AG09309 (cell line): ENCODE measurements around the gene ZNF341.

Experiments
- DNase-seq: peaks from one replicate; pipeline ENCODE4 v3.0.0-alpha.2; 2010; ENCODE audit warnings: low read depth
- H3K4me3 ChIP-seq: 2 replicates; pipeline ENCODE4 v1.5.1; 2011; ENCODE audit warnings: mild to moderate bottlenecking, low read depth, low read length, moderate library complexity; ENCODE audit not compliant: control insufficient read depth
- TF ChIP-seq, protein P1 (sequence below): IDR thresholded peaks from 2 replicates; pipeline ENCODE4 v1.5.1; 2011; ENCODE audit warnings: mild to moderate bottlenecking, low read depth, low read length, inconsistent platforms; ENCODE audit not compliant: insufficient read depth, control insufficient read depth; ENCODE audit errors: missing control alignments

Gene ZNF341

DNA sequence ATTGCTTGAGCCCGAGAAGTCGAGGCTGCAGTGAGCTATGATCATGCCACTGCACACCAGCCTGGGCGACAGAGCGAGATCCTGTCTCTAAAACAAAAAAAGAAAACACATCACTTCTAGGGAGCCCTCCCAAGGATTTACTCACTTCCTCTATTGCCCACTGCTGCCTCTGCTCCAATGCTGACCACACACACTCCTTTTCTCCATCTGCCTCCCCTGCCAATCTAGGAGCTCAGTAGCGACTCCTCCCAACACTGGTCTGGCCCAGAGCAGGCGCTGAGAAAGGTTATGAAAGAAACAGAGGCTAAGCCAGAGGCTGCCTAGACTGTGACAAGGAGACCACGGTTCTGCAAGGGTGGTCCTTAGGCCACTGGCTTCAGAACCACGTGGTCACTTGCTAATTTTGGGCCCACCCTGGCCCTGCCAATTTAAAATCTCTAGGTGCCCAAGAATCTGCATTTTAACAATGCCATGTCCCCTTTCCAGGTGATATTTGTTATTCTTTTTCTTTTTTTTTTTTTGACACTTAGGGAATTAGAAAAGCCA lies 44.4 kb upstream of the ZNF341 start:
- TF ChIP-seq, protein P1, sequence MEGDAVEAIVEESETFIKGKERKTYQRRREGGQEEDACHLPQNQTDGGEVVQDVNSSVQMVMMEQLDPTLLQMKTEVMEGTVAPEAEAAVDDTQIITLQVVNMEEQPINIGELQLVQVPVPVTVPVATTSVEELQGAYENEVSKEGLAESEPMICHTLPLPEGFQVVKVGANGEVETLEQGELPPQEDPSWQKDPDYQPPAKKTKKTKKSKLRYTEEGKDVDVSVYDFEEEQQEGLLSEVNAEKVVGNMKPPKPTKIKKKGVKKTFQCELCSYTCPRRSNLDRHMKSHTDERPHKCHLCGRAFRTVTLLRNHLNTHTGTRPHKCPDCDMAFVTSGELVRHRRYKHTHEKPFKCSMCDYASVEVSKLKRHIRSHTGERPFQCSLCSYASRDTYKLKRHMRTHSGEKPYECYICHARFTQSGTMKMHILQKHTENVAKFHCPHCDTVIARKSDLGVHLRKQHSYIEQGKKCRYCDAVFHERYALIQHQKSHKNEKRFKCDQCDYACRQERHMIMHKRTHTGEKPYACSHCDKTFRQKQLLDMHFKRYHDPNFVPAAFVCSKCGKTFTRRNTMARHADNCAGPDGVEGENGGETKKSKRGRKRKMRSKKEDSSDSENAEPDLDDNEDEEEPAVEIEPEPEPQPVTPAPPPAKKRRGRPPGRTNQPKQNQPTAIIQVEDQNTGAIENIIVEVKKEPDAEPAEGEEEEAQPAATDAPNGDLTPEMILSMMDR: no peak
- no peak overlapping the region for H3K4me3 ChIP-seq
- DNase-seq: no peak

DNA sequence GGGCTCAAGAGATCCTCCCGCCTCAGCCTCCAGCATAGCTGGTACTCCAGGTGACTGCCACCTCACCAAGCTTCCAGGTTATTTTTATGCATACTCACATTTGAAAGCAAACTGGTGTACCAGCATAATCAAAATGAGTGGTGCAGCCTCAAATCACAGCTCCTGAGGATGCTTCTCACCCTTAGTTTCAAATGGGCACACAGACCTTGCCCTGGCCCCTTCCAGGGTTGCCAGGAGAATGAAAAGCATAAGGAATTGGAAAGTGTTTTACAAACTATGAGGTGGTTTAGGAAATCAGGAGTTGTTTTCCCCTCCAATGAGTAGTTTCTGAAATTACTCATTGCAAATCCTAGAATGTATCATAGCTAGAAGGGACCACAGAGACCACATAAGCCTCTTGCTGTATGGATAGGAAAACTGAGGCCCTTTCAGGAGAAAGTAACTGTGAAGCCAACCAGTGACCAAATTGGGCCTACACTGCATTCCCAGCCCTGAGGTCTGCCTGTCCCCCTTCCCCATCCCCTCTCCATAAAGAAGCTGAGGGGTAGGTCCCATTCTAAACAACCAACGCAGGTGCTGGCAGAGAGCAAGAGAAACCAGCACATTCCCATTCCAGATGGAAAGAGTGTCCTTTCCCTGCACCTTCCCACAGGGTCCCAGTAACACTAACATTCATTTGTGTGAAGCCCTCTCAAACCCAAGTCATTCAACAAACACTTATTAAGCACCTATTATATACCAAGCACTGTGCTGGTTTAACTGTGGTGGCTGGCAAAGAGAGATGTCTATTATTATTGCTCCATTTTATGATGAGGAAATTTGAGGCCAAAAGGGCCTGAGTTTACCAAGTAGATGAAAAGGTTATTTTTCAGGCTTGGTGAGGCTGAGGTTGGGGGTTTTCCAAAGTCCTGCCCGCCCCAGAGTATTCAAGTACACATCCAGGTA lies 43.5 kb upstream of the ZNF341 start:
- TF ChIP-seq, protein P1: no peak
- no peak for DNase-seq
- no peak overlapping the region for H3K4me3 ChIP-seq

DNA sequence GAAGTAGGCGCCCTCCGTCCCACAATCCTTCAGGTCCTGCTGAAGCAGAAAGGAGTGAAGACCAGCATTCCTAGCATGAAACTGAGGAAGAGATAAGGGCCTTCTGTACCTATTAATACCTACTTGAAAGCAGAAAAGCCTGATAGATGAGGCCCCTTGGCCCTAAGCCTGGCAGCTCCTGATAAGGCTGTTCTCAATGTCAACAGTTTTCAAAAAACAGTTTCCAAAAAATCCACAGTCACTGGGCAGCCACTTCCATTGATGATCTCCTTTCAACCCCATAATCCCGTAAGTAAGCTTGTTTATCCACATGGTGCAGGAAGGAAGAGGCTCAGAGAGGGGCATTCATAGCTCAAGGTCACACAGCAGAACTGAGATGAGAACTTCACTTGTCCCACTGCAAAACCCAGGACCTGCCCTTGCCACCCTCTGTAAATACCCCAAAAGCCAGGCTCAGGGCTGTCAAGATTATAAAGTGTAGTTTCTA lies 42.8 kb upstream of the ZNF341 start:
- TF ChIP-seq, protein P1: no peak
- no peak for DNase-seq
- no peak overlapping the region for H3K4me3 ChIP-seq

DNA sequence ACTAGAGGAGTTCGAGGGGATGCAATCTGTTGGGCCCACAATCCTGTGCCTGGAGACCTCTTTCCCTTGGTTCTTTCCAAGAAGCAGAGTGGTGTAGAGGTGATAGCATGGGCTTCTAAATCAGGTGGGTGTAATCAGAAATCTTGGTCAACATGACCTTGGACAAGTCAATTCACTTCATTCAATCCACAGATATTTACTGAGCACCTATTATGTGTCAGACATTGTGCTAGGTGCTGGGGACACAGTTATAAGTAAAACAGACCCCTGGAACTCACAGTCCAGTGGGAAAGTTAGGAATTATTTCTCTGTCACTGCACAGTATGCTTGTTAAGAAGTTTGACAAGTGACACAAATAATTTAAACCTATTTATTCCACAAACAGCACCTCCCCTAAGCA lies 42.3 kb upstream of the ZNF341 start:
- DNase-seq: no peak
- TF ChIP-seq, protein P1: no peak
- H3K4me3 ChIP-seq: no peak overlapping the region

DNA sequence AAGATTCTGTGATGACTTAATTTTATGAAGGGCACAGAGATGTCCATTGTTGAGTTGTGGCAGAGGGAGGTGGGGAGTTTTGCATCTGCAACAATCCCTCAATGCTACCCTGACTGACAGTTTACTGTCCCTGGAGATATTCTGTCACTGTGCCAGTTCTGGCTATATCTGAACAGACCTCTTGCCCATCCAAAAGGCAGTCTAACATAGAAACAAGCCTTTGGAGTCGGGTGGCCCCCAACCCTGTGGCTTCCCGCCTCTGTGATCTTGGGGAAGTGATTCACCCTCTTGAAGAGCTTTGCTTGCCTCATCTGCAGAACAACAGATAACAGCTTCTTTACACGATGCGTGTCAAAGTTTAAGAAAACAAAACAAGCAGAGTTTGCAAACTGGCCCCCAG lies 41.8 kb upstream of the ZNF341 start:
- TF ChIP-seq, protein P1: no peak
- DNase-seq: no peak
- H3K4me3 ChIP-seq: no peak overlapping the region

- H3K4me3 ChIP-seq: no peak overlapping the region
- DNase-seq: no peak
- TF ChIP-seq, protein P1: no peak
Observed at GRCh38 chr20:33693289-33693688, 38.5 kb upstream of the ZNF341 start.
